Measurements from ENCODE around the gene PGAM2.

Gene PGAM2

DNA sequence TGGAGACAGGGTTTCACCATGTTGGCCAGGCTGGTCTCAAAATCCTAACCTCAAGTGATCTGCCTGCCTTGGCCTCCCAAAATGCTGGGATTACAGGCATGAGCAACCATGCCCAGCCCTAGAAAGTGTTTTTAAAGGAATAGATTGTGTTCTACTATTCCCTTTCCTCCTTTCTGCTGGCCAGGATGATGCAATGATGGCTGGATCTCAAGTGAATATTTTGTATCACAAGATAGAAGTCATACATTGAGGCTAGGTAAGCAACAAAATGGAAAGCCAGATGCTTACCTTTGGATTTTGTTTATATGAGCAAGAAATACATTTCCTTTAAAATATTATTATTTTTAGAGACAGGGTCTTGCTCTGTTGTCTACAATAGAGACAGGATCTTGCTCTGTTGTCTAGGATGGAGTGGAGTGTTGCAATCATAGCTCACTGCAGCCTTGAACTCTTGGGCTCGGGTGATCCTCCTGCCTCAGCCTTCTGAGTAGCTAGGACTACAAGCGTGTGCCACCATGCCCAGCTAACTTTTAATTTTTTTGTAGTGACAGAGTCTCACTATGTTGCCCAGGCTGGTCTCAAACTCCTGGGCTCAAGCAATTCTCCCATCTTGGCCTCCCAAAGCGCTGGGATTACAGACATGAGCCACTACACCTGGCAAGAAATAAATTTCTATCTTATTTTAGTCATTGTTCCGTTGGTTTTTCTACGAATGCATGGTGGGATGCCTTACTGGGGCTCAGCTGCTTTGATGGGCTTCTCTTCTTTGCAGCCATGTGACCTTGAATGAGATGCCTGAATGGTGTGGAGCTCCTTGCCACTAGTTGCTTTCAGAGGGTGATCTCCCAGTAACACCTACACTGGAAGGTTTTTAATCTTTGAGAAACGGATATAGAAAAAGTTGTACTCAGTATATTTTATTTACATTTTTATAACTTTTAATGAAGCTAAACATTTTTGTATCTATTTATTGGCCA is 33.0 kb upstream of the PGAM2 start:
- no peak for ATAC-seq
- TF ChIP-seq TCF4 (CRISPR knock-in tag; IDR thresholded peaks at IDR 0.05; ENCODE audit: borderline replicate concordance) (no peak), CSDC2 (CRISPR knock-in tag; IDR thresholded peaks at IDR 0.05) (no peak), ZC3H10 (CRISPR knock-in tag; IDR thresholded peaks at IDR 0.05) (no peak), ARNTL (CRISPR knock-in tag; IDR thresholded peaks at IDR 0.05; ENCODE audit: borderline replicate concordance, low read depth) (no peak), TSHZ2 (CRISPR knock-in tag; IDR thresholded peaks at IDR 0.05) (no peak), POU6F1 (CRISPR knock-in tag; IDR thresholded peaks at IDR 0.05; ENCODE audit: borderline replicate concordance, low read depth) (no peak)

DNA sequence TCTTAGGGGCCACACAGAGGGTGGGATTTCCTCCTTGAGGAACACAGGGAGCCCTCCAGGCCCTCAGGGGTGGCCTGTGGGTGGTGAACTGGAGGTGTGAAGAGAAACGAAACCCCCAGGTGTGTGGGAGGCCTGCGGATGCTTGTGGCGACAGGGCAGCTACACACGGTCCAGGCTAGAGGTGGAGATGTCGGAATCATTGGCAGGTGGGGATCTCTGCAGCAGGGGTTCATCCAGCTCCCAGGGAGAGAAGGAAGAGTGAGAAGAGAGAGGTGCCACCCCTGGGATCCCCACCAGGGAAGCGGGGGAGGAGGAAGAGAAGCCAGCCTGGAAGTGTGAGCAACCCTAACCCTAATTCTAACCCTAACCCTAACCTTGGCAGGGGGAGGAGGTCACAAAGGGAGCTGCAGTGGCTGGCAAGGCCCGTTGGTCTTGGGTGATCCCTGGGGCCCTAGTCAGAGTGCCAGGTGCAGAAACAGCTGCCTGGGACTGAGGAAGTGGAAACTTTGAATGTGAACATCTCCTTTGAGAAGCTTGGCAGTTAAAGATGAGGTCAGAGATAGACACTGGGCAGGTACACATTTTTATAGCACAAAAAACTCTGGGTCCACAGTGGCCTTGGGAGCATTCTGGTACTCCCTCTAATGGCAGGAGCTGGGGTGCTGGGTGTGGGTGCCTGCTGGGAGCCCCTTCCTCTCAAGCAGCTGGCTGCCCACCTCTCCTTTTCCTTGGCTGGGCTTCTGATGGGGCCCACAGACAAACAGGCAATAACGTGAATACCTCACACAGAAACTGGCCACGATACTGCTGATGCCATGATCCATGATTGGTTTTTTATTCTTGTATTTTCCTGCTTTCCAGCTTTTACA is 31.9 kb upstream of the PGAM2 start:
- no peak for ATAC-seq
- TF ChIP-seq ZFP30 (CRISPR knock-in tag; IDR thresholded peaks at IDR 0.05) (no peak), ZNF565 (CRISPR knock-in tag; conservative IDR thresholded peaks at IDR 0.05; ENCODE audit: low read depth) (no peak), TSHZ2 (CRISPR knock-in tag; IDR thresholded peaks at IDR 0.05) (no peak), ESRRG (CRISPR knock-in tag; IDR thresholded peaks at IDR 0.05) (no peak), PPARA (CRISPR knock-in tag; IDR thresholded peaks at IDR 0.05; ENCODE audit: borderline replicate concordance) (no peak), PATZ1 (CRISPR knock-in tag; IDR thresholded peaks at IDR 0.05; ENCODE audit: borderline replicate concordance) (no peak), CREB5 (CRISPR knock-in tag; IDR thresholded peaks at IDR 0.05; ENCODE audit: low read depth) (no peak), POU6F1 (CRISPR knock-in tag; IDR thresholded peaks at IDR 0.05; ENCODE audit: borderline replicate concordance, low read depth) (no peak), CSDC2 (CRISPR knock-in tag; IDR thresholded peaks at IDR 0.05) (no peak), SNAI2 (CRISPR knock-in tag; IDR thresholded peaks at IDR 0.05) (no peak), BACH2 (CRISPR knock-in tag; IDR thresholded peaks at IDR 0.05; ENCODE audit: borderline replicate concordance) (no peak)

Data from SK-N-SH treated with all-trans-retinoic acid at 6 μM for 48 hours (cell line).